Peyer's patch (tissue), 4 donors: ENCODE results near the gene PHLDB1. TPM values are rescaled to one million over a fixed set of nuclear protein-coding genes. Genes with fewer than 3 reads are reported as not detected.
A peak's percentile ranks its signal among the peaks of the same experiment; 100 is the strongest.
"Not testable (repeated sequence)": the region's sequence is repeated elsewhere in the genome, so short reads cannot be mapped to it uniquely, and the experiment has no call there.

Experiments used
- DNase-seq, 3 donors: peaks; one replicate each; pipeline ENCODE4 v3.0.0-alpha.2; 2017 to 2019
- H3K27ac ChIP-seq, 4 donors: fragments of 200-600 bp; sonication (generic); one replicate each; pipeline ENCODE4 v1.5.1; 2016 to 2019
- H3K27me3 ChIP-seq, 2 donors: fragments of 200-600 bp; sonication (generic); one replicate each; pipeline ENCODE4 v1.5.1; 2019
- H3K36me3 ChIP-seq, 3 donors: fragments of 200-600 bp; sonication (generic); one replicate each; pipeline ENCODE4 v1.5.1; 2016 to 2019
- H3K4me1 ChIP-seq, 4 donors: fragments of 200-600 bp; sonication (generic); one replicate each; pipeline ENCODE4 v1.5.1; 2016 to 2019
- H3K4me3 ChIP-seq, 4 donors: fragments of 200-600 bp; sonication (generic); 1 replicate in 3 of 4; 2 replicates in 1 of 4; pipeline ENCODE4 v1.5.1; 2016 to 2019; ENCODE audit warnings: mild to moderate bottlenecking in 1 of 4
- H3K9me3 ChIP-seq, 4 donors: fragments of 200-600 bp; sonication (generic); one replicate each; pipeline ENCODE4 v1.5.1; 2016 to 2019; ENCODE audit warnings: mild to moderate bottlenecking in 1 of 4
- POLR2A ChIP-seq, 2 donors: fragments of 450-650 bp; IDR thresholded peaks; one replicate each; pipeline ENCODE4 v1.5.1; 2017; ENCODE audit warnings: antibody characterized with exemption in 2 of 2, mild to moderate bottlenecking in 2 of 2, moderate library complexity in 2 of 2
- total RNA-seq, 4 donors: library from RNA; depleted of rRNA; stranded (reverse); fragments of >200 nt; gene quantifications; one replicate each; pipeline ENCODE4 v1.1.0, GENCODE V29; 2016
- TF ChIP-seq, protein P1 (sequence below), 6 experiments: fragments of 450-650 bp in 4 of 6; fragments of 200-600 bp in 2 of 6; sonication (generic) in 1 of 6; IDR thresholded peaks; one replicate each; pipeline ENCODE4 v1.5.1; 2017 to 2019; ENCODE audit warnings: antibody characterized with exemption in 6 of 6, mild to moderate bottlenecking in 3 of 6, moderate library complexity in 1 of 6

Gene PHLDB1
- total RNA-seq, 4 donors from 2014 or later, result 32.4 to 380 (median 93.8) TPM

DNA sequence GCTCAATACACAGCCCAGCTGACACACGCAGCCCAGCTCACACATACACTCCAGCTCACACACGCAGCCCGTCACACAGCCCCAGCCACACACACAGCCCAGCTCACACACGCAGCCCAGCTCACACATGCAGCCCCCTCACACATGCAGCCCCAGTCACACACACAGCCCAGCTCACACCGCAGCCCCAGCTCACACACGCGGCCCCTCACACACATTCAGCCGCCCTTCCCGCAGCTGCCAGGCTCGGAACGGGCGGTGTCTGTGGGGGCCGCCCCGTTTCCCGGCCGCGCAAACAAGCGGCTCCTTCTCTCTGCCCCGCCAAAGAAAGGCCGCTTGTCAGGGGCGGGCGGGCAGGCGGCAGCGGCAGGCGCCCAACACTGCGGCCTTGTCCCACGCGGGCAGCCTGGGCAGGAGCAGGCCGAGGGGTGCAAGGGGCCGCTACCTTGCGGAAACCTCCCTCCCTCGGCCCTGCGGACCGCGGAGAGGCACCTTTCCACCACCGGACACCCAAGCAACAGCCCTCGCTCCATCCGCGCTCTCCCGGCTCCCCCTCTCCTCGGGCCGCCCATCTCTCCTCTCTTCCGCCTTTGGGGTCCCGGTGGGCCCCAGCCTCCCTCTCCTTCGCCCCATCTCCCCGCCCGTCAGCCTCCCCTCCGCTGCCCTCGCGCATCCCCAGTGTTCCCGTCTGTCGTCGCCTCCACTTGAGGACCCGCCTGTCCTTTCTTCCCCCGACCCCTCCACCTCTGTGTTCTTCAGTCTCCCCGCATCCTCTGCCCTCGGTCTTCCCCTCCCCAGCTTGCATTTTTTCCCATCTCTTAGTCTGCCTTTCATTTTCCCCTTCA lies 2.2 kb downstream of the PHLDB1 start:
- Histone ChIP-seq H3K4me1 (peaks cover 0 to 62% (median 26%) of the 10 kb centered on the region in 4 donors), H3K27ac (peak overlapping the region; percentile 75 to 89 (median 85)), H3K4me3 (peak overlapping the region; percentile 61 to 74 (median 66)), H3K27me3 (no peaks in the 10 kb centered on the region), H3K9me3 (no peaks in the 10 kb centered on the region), H3K36me3 (peaks cover 0 to 9% (median 0%) of the 10 kb centered on the region in 3 donors)
- peak in 1 of 3 donors; percentile 25 for DNase-seq
- no peak for TF ChIP-seq POLR2A (IDR thresholded peaks at IDR 0.05)
- TF ChIP-seq, protein P1, sequence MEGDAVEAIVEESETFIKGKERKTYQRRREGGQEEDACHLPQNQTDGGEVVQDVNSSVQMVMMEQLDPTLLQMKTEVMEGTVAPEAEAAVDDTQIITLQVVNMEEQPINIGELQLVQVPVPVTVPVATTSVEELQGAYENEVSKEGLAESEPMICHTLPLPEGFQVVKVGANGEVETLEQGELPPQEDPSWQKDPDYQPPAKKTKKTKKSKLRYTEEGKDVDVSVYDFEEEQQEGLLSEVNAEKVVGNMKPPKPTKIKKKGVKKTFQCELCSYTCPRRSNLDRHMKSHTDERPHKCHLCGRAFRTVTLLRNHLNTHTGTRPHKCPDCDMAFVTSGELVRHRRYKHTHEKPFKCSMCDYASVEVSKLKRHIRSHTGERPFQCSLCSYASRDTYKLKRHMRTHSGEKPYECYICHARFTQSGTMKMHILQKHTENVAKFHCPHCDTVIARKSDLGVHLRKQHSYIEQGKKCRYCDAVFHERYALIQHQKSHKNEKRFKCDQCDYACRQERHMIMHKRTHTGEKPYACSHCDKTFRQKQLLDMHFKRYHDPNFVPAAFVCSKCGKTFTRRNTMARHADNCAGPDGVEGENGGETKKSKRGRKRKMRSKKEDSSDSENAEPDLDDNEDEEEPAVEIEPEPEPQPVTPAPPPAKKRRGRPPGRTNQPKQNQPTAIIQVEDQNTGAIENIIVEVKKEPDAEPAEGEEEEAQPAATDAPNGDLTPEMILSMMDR (IDR thresholded peaks at IDR 0.05), result no peak

DNA sequence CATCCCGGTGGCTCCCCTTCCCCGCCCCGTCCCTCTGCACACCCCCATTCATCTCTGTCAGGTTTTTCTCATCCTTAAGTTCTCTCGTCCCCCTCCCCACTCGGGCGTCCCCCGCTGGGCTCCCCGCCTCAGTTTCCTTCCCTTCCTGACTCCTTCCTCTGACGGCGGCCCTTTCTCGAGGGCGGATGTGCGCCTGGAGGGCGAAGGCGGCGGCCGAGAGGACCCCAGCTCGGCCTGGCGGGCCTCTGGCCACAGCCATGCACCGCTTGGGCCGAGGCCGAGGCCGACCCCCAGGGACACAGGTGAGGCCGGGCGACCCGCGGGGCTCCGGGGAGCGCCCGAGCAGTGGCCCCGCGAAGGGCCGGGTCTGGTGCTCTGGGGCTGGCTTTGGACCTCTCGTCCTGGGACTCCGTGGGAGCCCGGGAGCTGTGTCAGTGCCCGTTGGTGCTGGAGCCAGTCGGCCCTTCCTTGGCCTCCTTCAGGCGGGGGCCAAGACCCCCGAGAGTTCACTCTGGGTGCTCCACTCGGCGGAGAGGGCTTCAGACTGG lies 2.9 kb downstream of the PHLDB1 start:
- Histone ChIP-seq H3K4me1 (peaks cover 0 to 55% (median 23%) of the 10 kb centered on the region in 4 donors), H3K4me3 (peak overlapping the region; percentile 61 to 74 (median 66)), H3K36me3 (peaks cover 0 to 14% (median 0%) of the 10 kb centered on the region in 3 donors), H3K27me3 (no peaks in the 10 kb centered on the region), H3K9me3 (no peaks in the 10 kb centered on the region), H3K27ac (peak overlapping the region; percentile 25 to 89 (median 77))
- DNase-seq, result peak in 1 of 3 donors; percentile 56
- TF ChIP-seq, protein P1 (IDR thresholded peaks at IDR 0.05), result no peak
- no peak for TF ChIP-seq POLR2A (IDR thresholded peaks at IDR 0.05)

DNA sequence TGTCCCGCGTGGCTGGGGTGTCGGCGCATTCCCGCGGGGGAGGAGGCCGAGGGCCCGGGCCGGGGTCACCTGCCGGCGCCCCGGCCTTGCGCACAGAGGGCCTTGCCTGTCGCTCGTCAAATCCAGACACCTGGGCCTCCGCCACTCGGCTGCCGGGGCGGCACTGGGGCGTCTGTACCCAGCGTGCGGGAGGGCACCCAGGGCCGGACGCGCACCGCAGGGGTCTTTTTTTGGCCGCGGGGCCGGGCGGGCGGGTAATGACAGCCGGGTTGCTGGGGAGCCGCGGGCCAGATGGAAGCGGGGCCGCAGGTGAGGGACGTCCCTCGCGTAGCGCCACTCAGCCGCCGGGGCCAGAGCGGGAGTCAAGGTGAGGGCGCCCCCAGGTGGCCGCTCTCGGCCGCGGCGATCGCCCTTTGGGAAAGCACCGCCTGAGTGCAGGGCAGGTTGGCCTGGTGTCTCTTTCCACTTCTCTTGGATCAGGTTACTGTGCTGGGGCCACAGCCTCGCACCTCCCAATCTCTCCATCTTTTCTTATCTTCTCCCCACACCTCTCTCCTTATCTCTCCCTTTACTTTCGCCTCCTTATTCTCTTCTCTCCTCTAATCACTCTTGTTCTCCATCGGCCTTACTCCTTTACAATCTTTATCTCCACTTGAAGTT lies 3.5 kb downstream of the PHLDB1 start:
- H3K4me3 ChIP-seq, result peak overlapping the region; percentile 61 to 74 (median 66)
- TF ChIP-seq, protein P1 (IDR thresholded peaks at IDR 0.05), result peak; percentile 73 to 90 (median 80)
- TF ChIP-seq POLR2A (IDR thresholded peaks at IDR 0.05), result no peak
- H3K36me3 ChIP-seq, result peaks cover 0 to 20% (median 0%) of the 10 kb centered on the region in 3 donors
- DNase-seq, result peak; percentile 86 to 95 (median 89)
- peaks cover 0 to 50% (median 23%) of the 10 kb centered on the region in 4 donors for H3K4me1 ChIP-seq
- H3K27me3 ChIP-seq, result no peaks in the 10 kb centered on the region
- no peaks in the 10 kb centered on the region for H3K9me3 ChIP-seq
- peak overlapping the region; percentile 25 to 89 (median 77) for H3K27ac ChIP-seq

DNA sequence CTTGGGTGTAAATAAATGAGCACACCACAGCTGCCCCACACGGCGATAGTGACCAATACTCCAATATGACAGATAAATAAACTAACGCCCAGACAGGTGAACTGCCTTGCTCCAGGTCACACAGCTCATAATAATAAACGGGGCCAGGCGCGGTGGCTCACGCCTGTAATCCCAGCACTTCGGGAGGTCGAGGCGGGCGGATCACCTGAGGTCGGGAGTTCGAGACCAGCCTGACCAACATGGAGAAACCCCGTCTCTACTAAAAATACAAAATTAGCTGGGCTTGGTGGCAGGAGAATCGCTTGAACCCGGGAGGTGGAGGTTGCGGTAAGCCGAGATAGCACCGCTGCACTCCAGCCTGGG lies 4.0 kb downstream of the PHLDB1 start:
- H3K36me3 ChIP-seq, result peaks cover 0 to 25% (median 0%) of the 10 kb centered on the region in 3 donors
- H3K9me3 ChIP-seq, H3K27me3 ChIP-seq, DNase-seq: not testable (repeated sequence)
- H3K4me1 ChIP-seq, result peaks cover 0 to 49% (median 23%) of the 10 kb centered on the region in 4 donors
- H3K4me3 ChIP-seq, result peak overlapping the region in 1 of 4 donors; percentile 74
- peak overlapping the region in 1 of 4 donors; percentile 31 for H3K27ac ChIP-seq

DNA sequence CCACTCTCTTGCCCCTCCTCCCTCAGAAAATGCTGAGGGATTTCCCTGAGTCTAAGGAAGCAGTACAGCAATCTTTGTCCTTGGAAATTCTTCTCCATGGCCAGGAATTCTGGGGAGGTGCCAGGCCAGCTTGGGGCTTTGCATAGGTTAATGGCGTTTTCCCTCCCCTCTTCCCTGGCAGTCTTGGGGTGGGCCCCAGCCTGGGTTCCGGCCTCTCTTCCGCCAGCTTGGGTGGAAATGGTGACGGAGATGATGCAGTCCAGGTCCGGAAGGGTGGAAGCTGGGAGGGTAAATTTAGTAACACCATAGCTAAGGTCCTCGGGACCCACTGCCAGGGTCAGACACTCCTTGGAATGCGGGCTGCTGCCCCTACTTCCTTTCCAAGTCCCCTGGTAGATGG lies 5.0 kb downstream of the PHLDB1 start:
- peaks cover 0 to 52% (median 23%) of the 10 kb centered on the region in 4 donors for H3K4me1 ChIP-seq
- no peak for TF ChIP-seq POLR2A (IDR thresholded peaks at IDR 0.05)
- TF ChIP-seq, protein P1 (IDR thresholded peaks at IDR 0.05), result no peak
- H3K27ac ChIP-seq, result peak overlapping the region in 3 of 4 donors; percentile 0 to 49 (median 47)
- peak in 2 of 3 donors; percentile 44 to 45 for DNase-seq
- no peak overlapping the region for H3K4me3 ChIP-seq
- H3K36me3 ChIP-seq, result peaks cover 0 to 26% (median 0%) of the 10 kb centered on the region in 3 donors
- no peaks in the 10 kb centered on the region for H3K27me3 ChIP-seq
- H3K9me3 ChIP-seq, result no peaks in the 10 kb centered on the region
